Osteocyte (in vitro differentiated cells): ENCODE measurements around the gene AIP. TPM values are rescaled to one million over a fixed set of nuclear protein-coding genes. Genes with fewer than 3 reads are reported as not detected.

ENCODE experiments used
- DNase-seq: peaks from one replicate; pipeline ENCODE4 v3.0.0; 2021; ENCODE audit warnings: mixed read lengths; ENCODE audit not compliant: unreplicated experiment; ENCODE audit errors: extremely low spot score
- H3K27ac Mint-ChIP-seq: one replicate; pipeline ENCODE4 v1.8.0; 2021; ENCODE audit warnings: mild to moderate bottlenecking, mixed read lengths; ENCODE audit not compliant: unreplicated experiment
- H3K27me3 Mint-ChIP-seq: one replicate; pipeline ENCODE4 v1.8.0; 2021; ENCODE audit warnings: mixed read lengths; ENCODE audit not compliant: unreplicated experiment
- H3K36me3 Mint-ChIP-seq: one replicate; pipeline ENCODE4 v1.8.0; 2021; ENCODE audit warnings: mixed read lengths; ENCODE audit not compliant: unreplicated experiment
- H3K4me1 Mint-ChIP-seq: one replicate; pipeline ENCODE4 v1.8.0; 2021; ENCODE audit warnings: mixed read lengths; ENCODE audit not compliant: unreplicated experiment
- H3K4me3 Mint-ChIP-seq: one replicate; pipeline ENCODE4 v1.8.0; 2021; ENCODE audit warnings: mild to moderate bottlenecking, moderate library complexity, mixed read lengths; ENCODE audit not compliant: unreplicated experiment
- H3K9me3 Mint-ChIP-seq: one replicate; pipeline ENCODE4 v1.8.0; 2021; ENCODE audit warnings: mixed read lengths; ENCODE audit not compliant: unreplicated experiment
- CTCF ChIP-seq: fragments of 200-600 bp; sonication (generic); IDR thresholded peaks from 2 replicates; pipeline ENCODE4 v1.5.0; 2021; ENCODE audit warnings: antibody characterized with exemption, mild to moderate bottlenecking, moderate library complexity
- total RNA-seq: library from RNA; stranded (reverse); gene quantifications from 2 replicates; pipeline ENCODE4 v1.2.1, GENCODE V29; 2021

Gene AIP
- total RNA-seq, 1 donor from 2014 or later: 76.5 TPM

GRCh38 chr11:67441731-67442351, 41.0 kb upstream of the AIP start:
- H3K27ac Mint-ChIP-seq: no peak overlapping the region
- no peaks in the 10 kb centered on the region for H3K9me3 Mint-ChIP-seq
- peak overlapping the region; percentile 87 for H3K4me3 Mint-ChIP-seq
- H3K36me3 Mint-ChIP-seq: peaks cover 12% of the 10 kb centered on the region
- TF ChIP-seq CTCF: no peak
- H3K4me1 Mint-ChIP-seq: peaks cover 30% of the 10 kb centered on the region
- no peak for DNase-seq
- no peaks in the 10 kb centered on the region for H3K27me3 Mint-ChIP-seq

GRCh38 chr11:67442504-67443404, 40.1 kb upstream of the AIP start:
- Mint-ChIP-seq H3K36me3 (peaks cover 9% of the 10 kb centered on the region), H3K9me3 (no peaks in the 10 kb centered on the region), H3K27me3 (no peaks in the 10 kb centered on the region), H3K4me1 (peaks cover 29% of the 10 kb centered on the region), H3K27ac (peak overlapping the region; percentile 87), H3K4me3 (peak overlapping the region; percentile 87)
- no peak for DNase-seq
- TF ChIP-seq CTCF: no peak

- peaks cover 18% of the 10 kb centered on the region for H3K4me1 Mint-ChIP-seq
These were observed 37.3 kb upstream of the AIP start for GRCh38 chr11:67445515-67445914.

GRCh38 chr11:67448220-67448609, 34.6 kb upstream of the AIP start:
- Mint-ChIP-seq H3K4me1 (peaks cover 9% of the 10 kb centered on the region), H3K4me3 (no peak overlapping the region), H3K27ac (no peak overlapping the region), H3K36me3 (no peaks in the 10 kb centered on the region), H3K9me3 (no peaks in the 10 kb centered on the region), H3K27me3 (no peaks in the 10 kb centered on the region)
- no peak for DNase-seq
- TF ChIP-seq CTCF: no peak

More at GRCh38 chr11:67445515-67445914, 37.3 kb upstream of the AIP start:
- DNase-seq: no peak
- Mint-ChIP-seq H3K36me3 (peaks cover 2% of the 10 kb centered on the region), H3K4me3 (peak overlapping the region; percentile 83), H3K27me3 (no peaks in the 10 kb centered on the region), H3K27ac (no peak overlapping the region), H3K9me3 (no peaks in the 10 kb centered on the region)
- TF ChIP-seq CTCF: no peak
